HL-60 (cell line): ENCODE results near the gene NRDC.

Experiments
- DNase-seq, 2 experiments: peaks; one replicate each; pipeline ENCODE4 v3.0.0-alpha.2; 2010 to 2020; ENCODE audit warnings: low read depth in 1 of 2, low spot score in 1 of 2
- H3K27ac ChIP-seq: fragments of 250-450 bp; sonication (Bioruptor Pico); replicated peaks from 2 replicates; pipeline ENCODE4 v1.5.1; 2020; ENCODE audit warnings: mild to moderate bottlenecking, moderate library complexity
- H3K27me3 ChIP-seq: fragments of 250-450 bp; sonication (Bioruptor Pico); 2 replicates; pipeline ENCODE4 v1.5.1; 2021; ENCODE audit warnings: mild to moderate bottlenecking, moderate library complexity; ENCODE audit not compliant: insufficient read depth, poor library complexity, severe bottlenecking
- H3K4me3 ChIP-seq: replicated peaks from 2 replicates; pipeline ENCODE4 v1.5.1; 2011; ENCODE audit warnings: mild to moderate bottlenecking, control low read depth, low read length; ENCODE audit not compliant: insufficient read depth
- CTCF ChIP-seq: IDR thresholded peaks from one replicate; pipeline ENCODE4 v1.5.1; 2011; ENCODE audit warnings: low read length, control low read depth, inconsistent platforms; ENCODE audit not compliant: insufficient read depth
- GABPA ChIP-seq: IDR thresholded peaks from 2 replicates; pipeline ENCODE4 v1.6.1; 2012; ENCODE audit warnings: low read depth
- POLR2AphosphoS5 ChIP-seq: IDR thresholded peaks from 2 replicates; pipeline ENCODE4 v1.6.1; 2012; ENCODE audit warnings: low read depth
- REST ChIP-seq: IDR thresholded peaks from 2 replicates; pipeline ENCODE4 v1.6.1; 2012; ENCODE audit warnings: low read depth; ENCODE audit not compliant: insufficient replicate concordance
- SPI1 ChIP-seq: IDR thresholded peaks from 2 replicates; pipeline ENCODE4 v1.6.1; 2012; ENCODE audit warnings: low read depth, mild to moderate bottlenecking, borderline replicate concordance

Gene NRDC

GRCh38 chr1:51799372-51799771 lies 79.2 kb downstream of the NRDC start:
- no peak for DNase-seq
- TF ChIP-seq REST (no peak), POLR2AphosphoS5 (no peak), GABPA (no peak), SPI1 (no peak), CTCF (no peak)
- Histone ChIP-seq H3K4me3 (no peak overlapping the region), H3K27ac (no peak overlapping the region), H3K27me3 (no peaks in the 10 kb centered on the region)

- DNase-seq: no peak
- Histone ChIP-seq H3K4me3 (no peak overlapping the region), H3K27me3 (no peaks in the 10 kb centered on the region), H3K27ac (no peak overlapping the region)
- TF ChIP-seq POLR2AphosphoS5 (no peak), CTCF (no peak), GABPA (no peak), SPI1 (no peak), REST (no peak)
These were observed 83.7 kb downstream of the NRDC start for GRCh38 chr1:51794868-51795267.

GRCh38 chr1:51794260-51794659 lies 84.3 kb downstream of the NRDC start:
- no peak for TF ChIP-seq GABPA
- no peak for TF ChIP-seq REST
- DNase-seq: no peak
- no peak overlapping the region for H3K27ac ChIP-seq
- no peaks in the 10 kb centered on the region for H3K27me3 ChIP-seq
- H3K4me3 ChIP-seq: no peak overlapping the region

GRCh38 chr1:51792864-51793263 lies 85.7 kb downstream of the NRDC start:
- DNase-seq: peak in 1 of 2 experiments; percentile 5
- no peaks in the 10 kb centered on the region for H3K27me3 ChIP-seq
- no peak for TF ChIP-seq POLR2AphosphoS5
- no peak for TF ChIP-seq CTCF
- TF ChIP-seq SPI1: no peak
- no peak for TF ChIP-seq REST
- no peak for TF ChIP-seq GABPA
- H3K4me3 ChIP-seq: no peak overlapping the region
- H3K27ac ChIP-seq: no peak overlapping the region
